Measurements from ENCODE around the gene APOBEC2. TPM values are rescaled to one million over a fixed set of nuclear protein-coding genes. Genes with fewer than 3 reads are reported as not detected.

The APOBEC2 gene
- polyA plus RNA-seq, 1 donor (not counting 4 experiments of a cell fraction or from before 2014, with no cell fraction given): 0.05 TPM

DNA sequence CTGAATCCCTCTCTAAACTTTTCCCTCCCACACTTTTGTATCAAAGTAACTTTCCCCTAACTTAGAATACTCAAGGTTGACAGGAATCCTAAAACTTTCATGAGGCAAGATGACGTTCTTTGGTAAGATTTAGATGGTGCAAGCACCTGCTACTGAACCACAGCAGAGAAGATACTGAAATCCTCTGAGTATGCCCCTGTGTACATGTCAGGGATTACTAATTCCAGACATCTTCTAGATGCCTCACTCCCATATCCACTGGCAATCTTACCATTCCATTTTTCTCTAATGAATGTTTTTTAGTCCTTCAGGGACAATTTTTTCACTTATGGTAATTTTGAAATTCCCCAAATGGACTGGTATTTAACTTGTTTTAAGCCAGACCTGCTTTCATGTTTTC lies 9.1 kb downstream of the APOBEC2 start:
- H2AFZ ChIP-seq (ENCODE audit: control insufficient read depth, low read length): no peak overlapping the region
- TF ChIP-seq EZH2 (IDR thresholded peaks at IDR 0.05; ENCODE audit: low read length): no peak
- TF ChIP-seq, protein P1, sequence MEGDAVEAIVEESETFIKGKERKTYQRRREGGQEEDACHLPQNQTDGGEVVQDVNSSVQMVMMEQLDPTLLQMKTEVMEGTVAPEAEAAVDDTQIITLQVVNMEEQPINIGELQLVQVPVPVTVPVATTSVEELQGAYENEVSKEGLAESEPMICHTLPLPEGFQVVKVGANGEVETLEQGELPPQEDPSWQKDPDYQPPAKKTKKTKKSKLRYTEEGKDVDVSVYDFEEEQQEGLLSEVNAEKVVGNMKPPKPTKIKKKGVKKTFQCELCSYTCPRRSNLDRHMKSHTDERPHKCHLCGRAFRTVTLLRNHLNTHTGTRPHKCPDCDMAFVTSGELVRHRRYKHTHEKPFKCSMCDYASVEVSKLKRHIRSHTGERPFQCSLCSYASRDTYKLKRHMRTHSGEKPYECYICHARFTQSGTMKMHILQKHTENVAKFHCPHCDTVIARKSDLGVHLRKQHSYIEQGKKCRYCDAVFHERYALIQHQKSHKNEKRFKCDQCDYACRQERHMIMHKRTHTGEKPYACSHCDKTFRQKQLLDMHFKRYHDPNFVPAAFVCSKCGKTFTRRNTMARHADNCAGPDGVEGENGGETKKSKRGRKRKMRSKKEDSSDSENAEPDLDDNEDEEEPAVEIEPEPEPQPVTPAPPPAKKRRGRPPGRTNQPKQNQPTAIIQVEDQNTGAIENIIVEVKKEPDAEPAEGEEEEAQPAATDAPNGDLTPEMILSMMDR (optimal IDR thresholded peaks at IDR 0.05 in 1 of 3, IDR thresholded peaks at IDR 0.05 in 1 of 3, conservative IDR thresholded peaks at IDR 0.05 in 1 of 3; ENCODE audit: extremely low read depth in 1 of 3, insufficient read depth in 2 of 3, low read length in 3 of 3): no peak
- peaks cover 14% of the 10 kb centered on the region for H3K4me1 ChIP-seq (ENCODE audit: control insufficient read depth, extremely low read depth, insufficient read depth, low read length)
- H3K27ac ChIP-seq (ENCODE audit: control insufficient read depth, insufficient read depth, low read length): no peak overlapping the region
- H3K4me3 ChIP-seq (ENCODE audit: control insufficient read depth in 2 of 3, extremely low read depth in 1 of 3, insufficient read depth in 2 of 3, low read depth in 1 of 3, low read length in 3 of 3): no peak overlapping the region
- DNase-seq (ENCODE audit: low read depth, low spot score) (no peak), FAIRE-seq (no peak)
- dilution Hi-C loops (cut with MboI; ENCODE audit: extremely low pct_ligation_motif_present, low sequenced_read_pairs): no loop called here
- no peaks in the 10 kb centered on the region for H3K27me3 ChIP-seq (ENCODE audit: control insufficient read depth, extremely low read depth, insufficient read depth, low read length)
- no peaks in the 10 kb centered on the region for H3K9me3 ChIP-seq (ENCODE audit: control insufficient read depth, low read depth, low read length)
- H3K4me2 ChIP-seq (ENCODE audit: control insufficient read depth, extremely low read depth, insufficient read depth, low read depth, low read length): no peak overlapping the region
- H3K79me2 ChIP-seq (ENCODE audit: control insufficient read depth, insufficient read depth, low read length): no peaks in the 10 kb centered on the region
- peaks cover 2 to 3% of the 10 kb centered on the region in 2 experiments for H3K36me3 ChIP-seq (ENCODE audit: control insufficient read depth in 2 of 2, extremely low read depth in 1 of 2, insufficient read depth in 2 of 2, low read length in 2 of 2)
- H3K9ac ChIP-seq (ENCODE audit: control insufficient read depth, extremely low read depth, insufficient read depth, low read length): no peak overlapping the region
- H4K20me1 ChIP-seq (ENCODE audit: control insufficient read depth, extremely low read depth, insufficient read depth, low read length): no peaks in the 10 kb centered on the region
- no peaks in the 10 kb centered on the region for H3K9me1 ChIP-seq (ENCODE audit: control insufficient read depth, extremely low read depth, insufficient read depth, low read length)

DNA sequence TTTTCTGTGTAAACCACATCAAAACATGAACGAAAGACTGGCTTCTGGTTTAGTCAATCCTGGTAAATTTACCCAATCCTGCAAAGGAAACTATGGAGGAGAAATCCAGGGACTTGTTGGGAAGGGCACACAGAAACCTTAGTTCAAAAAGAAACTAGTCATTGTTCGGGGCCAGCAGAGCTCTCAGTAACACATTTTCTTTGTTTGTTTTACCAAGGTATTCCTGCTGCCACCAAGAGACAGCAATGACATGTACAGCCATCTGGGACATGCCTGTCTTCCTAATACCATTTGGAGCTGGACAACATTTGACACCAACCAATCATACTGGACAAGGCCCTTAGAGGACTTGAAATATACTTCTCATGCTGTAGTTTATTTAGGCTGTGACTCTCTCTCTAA lies 10.9 kb downstream of the APOBEC2 start:
- H3K27me3 ChIP-seq (ENCODE audit: control insufficient read depth, extremely low read depth, insufficient read depth, low read length): no peaks in the 10 kb centered on the region
- no peak overlapping the region for H2AFZ ChIP-seq (ENCODE audit: control insufficient read depth, low read length)
- no peaks in the 10 kb centered on the region for H3K79me2 ChIP-seq (ENCODE audit: control insufficient read depth, insufficient read depth, low read length)
- no peak for FAIRE-seq
- no peak overlapping the region for H3K27ac ChIP-seq (ENCODE audit: control insufficient read depth, insufficient read depth, low read length)
- peaks cover 2 to 6% of the 10 kb centered on the region in 2 experiments for H3K36me3 ChIP-seq (ENCODE audit: control insufficient read depth in 2 of 2, extremely low read depth in 1 of 2, insufficient read depth in 2 of 2, low read length in 2 of 2)
- no peaks in the 10 kb centered on the region for H3K9me3 ChIP-seq (ENCODE audit: control insufficient read depth, low read depth, low read length)
- TF ChIP-seq, protein P1 (optimal IDR thresholded peaks at IDR 0.05 in 1 of 3, IDR thresholded peaks at IDR 0.05 in 1 of 3, conservative IDR thresholded peaks at IDR 0.05 in 1 of 3; ENCODE audit: extremely low read depth in 1 of 3, insufficient read depth in 2 of 3, low read length in 3 of 3): no peak
- no peak for TF ChIP-seq EZH2 (IDR thresholded peaks at IDR 0.05; ENCODE audit: low read length)
- no peak overlapping the region for H3K4me3 ChIP-seq (ENCODE audit: control insufficient read depth in 2 of 3, extremely low read depth in 1 of 3, insufficient read depth in 2 of 3, low read depth in 1 of 3, low read length in 3 of 3)
- peaks cover 10% of the 10 kb centered on the region for H3K4me1 ChIP-seq (ENCODE audit: control insufficient read depth, extremely low read depth, insufficient read depth, low read length)
- H3K9ac ChIP-seq (ENCODE audit: control insufficient read depth, extremely low read depth, insufficient read depth, low read length): no peak overlapping the region
- DNase-seq (ENCODE audit: low read depth, low spot score): no peak
- H4K20me1 ChIP-seq (ENCODE audit: control insufficient read depth, extremely low read depth, insufficient read depth, low read length): no peaks in the 10 kb centered on the region
- H3K9me1 ChIP-seq (ENCODE audit: control insufficient read depth, extremely low read depth, insufficient read depth, low read length): no peaks in the 10 kb centered on the region
- no peak overlapping the region for H3K4me2 ChIP-seq (ENCODE audit: control insufficient read depth, extremely low read depth, insufficient read depth, low read depth, low read length)
- dilution Hi-C loops (cut with MboI; ENCODE audit: extremely low pct_ligation_motif_present, low sequenced_read_pairs): no loop called here
